ENCODE measurements around the gene TRIM2. TPM values are rescaled to one million over a fixed set of nuclear protein-coding genes. Genes with fewer than 3 reads are reported as not detected.

TRIM2 gene
- total and polyA plus RNA-seq, 2 of the 8 experiments (the other 6 are each of a cell fraction or from before 2014, with no cell fraction given): 34.0 to 59.8 TPM

- FAIRE-seq (no peak), DNase-seq (ENCODE audit: low read depth in 1 of 2, low spot score in 2 of 2) (no peak)
- Histone ChIP-seq H3K23ac (ENCODE audit: insufficient read length) (no peak overlapping the region), H3K4me1 (replicated peaks in 1 of 4; ENCODE audit: control insufficient read depth in 3 of 4, insufficient read depth in 4 of 4, low read length in 3 of 4) (peaks cover 0 to 14% (median 7%) of the 10 kb centered on the region in 4 experiments; a peak in 6 of 7 replicates), H3K27ac (ENCODE audit: low read depth, low read length) (no peak overlapping the region), H3K4ac (replicated peaks; ENCODE audit: insufficient read length, low read depth, low read length) (no peak overlapping the region), H3K56ac (replicated peaks; ENCODE audit: insufficient read length, low read depth, low read length) (no peak overlapping the region), H4K5ac (ENCODE audit: insufficient read length, low read depth, low read length) (no peak overlapping the region), H3K23me2 (ENCODE audit: low read depth, low read length) (no peaks in the 10 kb centered on the region; the same call in 1 of the 2 replicates), H4K20me1 (replicated peaks in 1 of 2; ENCODE audit: control insufficient read depth in 1 of 2, insufficient read depth in 2 of 2, low read length in 2 of 2) (no peaks in the 10 kb centered on the region), H3K79me2 (ENCODE audit: control insufficient read depth in 1 of 2, insufficient read depth in 2 of 2, low read length in 2 of 2) (no peaks in the 10 kb centered on the region), H3K79me1 (ENCODE audit: low read depth, low read length) (peaks cover 2% of the 10 kb centered on the region; the same call in 1 of the 2 replicates), H3K14ac (ENCODE audit: insufficient read length) (no peak overlapping the region), H2BK20ac (ENCODE audit: low read length) (peak overlapping the region; percentile 9; the same call in 1 of the 2 replicates), H3K18ac (ENCODE audit: extremely low read depth, low read length) (peak overlapping the region; percentile 11; the same call in 1 of the 2 replicates), H2AK5ac (ENCODE audit: low read depth, low read length) (peak overlapping the region; percentile 84; the same call in 1 of the 2 replicates), H2BK120ac (replicated peaks; ENCODE audit: low read depth, low read length) (no peak overlapping the region), H4K91ac (replicated peaks; ENCODE audit: insufficient read length, low read length) (peak overlapping the region; percentile 8), H3K36me3 (ENCODE audit: control insufficient read depth in 2 of 4, insufficient read depth in 4 of 4, low read length in 3 of 4) (no peaks in the 10 kb centered on the region), H2AFZ (ENCODE audit: low read length) (no peak overlapping the region), H3K9ac (replicated peaks in 1 of 4; ENCODE audit: extremely low read depth in 1 of 4, low read depth in 3 of 4, low read length in 3 of 4) (no peak overlapping the region), H3K4me2 (ENCODE audit: insufficient read depth in 1 of 2, low read depth in 2 of 2, low read length in 2 of 2) (no peak overlapping the region), H3K27me3 (replicated peaks in 1 of 4; ENCODE audit: control insufficient read depth in 3 of 4, extremely low read depth in 1 of 4, insufficient read depth in 3 of 4, low read length in 3 of 4) (no peaks in the 10 kb centered on the region), H3K4me3 (ENCODE audit: extremely low read depth in 1 of 4, insufficient read depth in 2 of 4, low read depth in 3 of 4, low read length in 4 of 4) (no peak overlapping the region), H2BK12ac (ENCODE audit: low read depth, low read length) (peak overlapping the region; percentile 51; the same call in 1 of the 2 replicates), H2BK5ac (ENCODE audit: low read depth, low read length) (no peak overlapping the region), H4K8ac (ENCODE audit: extremely low read depth, insufficient read depth, low read length) (no peak overlapping the region), H2BK15ac (ENCODE audit: low read length) (0 out of 2 replicates have a peak overlapping the region, but pooled peaks have one; percentile 23), H3K9me3 (ENCODE audit: insufficient read depth in 2 of 2, low read depth in 1 of 2, low read length in 1 of 2) (no peaks in the 10 kb centered on the region)
- 90% methylated on average over 3 of the region's 3 CpGs; no CpG with 5 or more reads in 1 of the 2 experiments for WGBS, 2 experiments (ENCODE audit: extremely low coverage in 1 of 2, insufficient coverage in 1 of 2, insufficient read length in 1 of 2, insufficient replicate concordance in 2 of 2, low coverage in 1 of 2, low lambda C conversion rate in 2 of 2, missing lambda C conversion rate in 1 of 2)
- POLR2A ChIA-PET (ENCODE audit: partially characterized antibody): interaction anchor here (0.8 to 1.6 kb wide), 4 partner anchors 10 to 18 kb away, joined by 3 to 4 read pairs (median 4); no protein-coding TSS in a partner anchor
- CTCF ChIA-PET (ENCODE audit: partially characterized antibody): interaction anchor here (0.5 to 1.3 kb wide), 4 partner anchors 8 to 104 kb away, joined by 3 to 4 read pairs (median 4); no protein-coding TSS in a partner anchor
- TF ChIP-seq, protein P1, sequence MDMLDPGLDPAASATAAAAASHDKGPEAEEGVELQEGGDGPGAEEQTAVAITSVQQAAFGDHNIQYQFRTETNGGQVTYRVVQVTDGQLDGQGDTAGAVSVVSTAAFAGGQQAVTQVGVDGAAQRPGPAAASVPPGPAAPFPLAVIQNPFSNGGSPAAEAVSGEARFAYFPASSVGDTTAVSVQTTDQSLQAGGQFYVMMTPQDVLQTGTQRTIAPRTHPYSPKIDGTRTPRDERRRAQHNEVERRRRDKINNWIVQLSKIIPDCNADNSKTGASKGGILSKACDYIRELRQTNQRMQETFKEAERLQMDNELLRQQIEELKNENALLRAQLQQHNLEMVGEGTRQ (IDR thresholded peaks at IDR 0.05; ENCODE audit: low read length): no peak
- no peak for TF ChIP-seq CBX5 (IDR thresholded peaks at IDR 0.05; ENCODE audit: low read depth, low read length)
- TF ChIP-seq ASH2L (IDR thresholded peaks at IDR 0.05; ENCODE audit: low read length): no peak
- TF ChIP-seq RBBP5 (IDR thresholded peaks at IDR 0.05; ENCODE audit: borderline replicate concordance, low read depth, low read length): no peak
- no peak for TF ChIP-seq CHD1 (IDR thresholded peaks at IDR 0.05; ENCODE audit: low read depth, low read length)
- no peak for TF ChIP-seq TBP (IDR thresholded peaks at IDR 0.05; ENCODE audit: low read depth, low read length)
- no peak for TF ChIP-seq SP2 (IDR thresholded peaks at IDR 0.05; ENCODE audit: low read length)
- TF ChIP-seq GTF2F1 (IDR thresholded peaks at IDR 0.05; ENCODE audit: borderline replicate concordance, low read depth, low read length): no peak
- TF ChIP-seq POU5F1 (IDR thresholded peaks at IDR 0.05; ENCODE audit: low read depth, low read length): no peak
- no peak for TF ChIP-seq NRF1 (IDR thresholded peaks at IDR 0.05; ENCODE audit: low read depth, low read length)
- no peak for TF ChIP-seq MAX (IDR thresholded peaks at IDR 0.05)
- no peak for TF ChIP-seq EGR1 (IDR thresholded peaks at IDR 0.05; ENCODE audit: borderline replicate concordance, low read depth, low read length)
Observed at GRCh38 chr4:153242839-153243324, 38.6 kb downstream of the TRIM2 start.
